AG08395 (cell line): Measurements from ENCODE around the gene DGAT2.
A peak's percentile ranks its signal among the peaks of the same experiment; 100 is the strongest.
"Not testable (repeated sequence)": the region's sequence is repeated elsewhere in the genome, so short reads cannot be mapped to it uniquely, and the experiment has no call there.

Source experiments
- DNase-seq: peaks from one replicate; pipeline ENCODE4 v3.0.0; 2012; ENCODE audit warnings: mixed read lengths, low spot score

DGAT2 gene

DNA sequence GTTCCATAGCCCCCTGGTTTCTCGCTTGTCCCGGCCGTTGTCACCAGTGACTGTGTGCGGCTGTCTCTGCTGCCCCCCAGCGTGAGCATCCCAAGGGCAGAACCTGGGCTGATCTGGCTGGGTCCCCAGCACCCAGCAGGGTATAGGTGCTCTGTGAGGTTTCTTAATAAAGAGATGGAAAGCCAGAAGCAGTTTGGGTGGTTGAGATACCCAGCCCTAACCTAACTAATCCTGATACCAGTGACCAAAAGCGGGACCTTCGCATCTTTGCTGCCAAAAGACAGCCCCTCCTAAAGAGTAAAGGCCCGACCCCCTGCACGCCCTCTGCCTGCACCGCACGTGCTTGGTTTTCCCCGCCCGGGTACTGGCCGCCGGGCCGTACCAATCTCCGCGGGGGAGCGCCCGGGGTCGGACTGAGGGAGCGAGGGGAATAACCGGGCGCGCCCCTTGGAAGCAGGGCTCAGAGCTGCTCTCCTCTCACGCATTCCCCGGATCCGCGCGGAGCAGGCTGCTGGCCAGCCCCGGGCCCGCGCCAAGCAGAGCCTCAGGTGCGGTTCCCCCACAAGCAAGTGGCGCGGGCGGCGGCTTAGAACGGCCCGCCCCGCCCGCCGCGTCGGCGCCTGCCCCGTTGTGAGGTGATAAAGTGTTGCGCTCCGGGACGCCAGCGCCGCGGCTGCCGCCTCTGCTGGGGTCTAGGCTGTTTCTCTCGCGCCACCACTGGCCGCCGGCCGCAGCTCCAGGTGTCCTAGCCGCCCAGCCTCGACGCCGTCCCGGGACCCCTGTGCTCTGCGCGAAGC lies at the start of gene DGAT2:
DGAT2 (plus strand) TSS at position 667 of the 797 bp plus-strand sequence. CDS start 214 bp downstream, outside the sequence.
- peak; percentile 73 for DNase-seq

DNA sequence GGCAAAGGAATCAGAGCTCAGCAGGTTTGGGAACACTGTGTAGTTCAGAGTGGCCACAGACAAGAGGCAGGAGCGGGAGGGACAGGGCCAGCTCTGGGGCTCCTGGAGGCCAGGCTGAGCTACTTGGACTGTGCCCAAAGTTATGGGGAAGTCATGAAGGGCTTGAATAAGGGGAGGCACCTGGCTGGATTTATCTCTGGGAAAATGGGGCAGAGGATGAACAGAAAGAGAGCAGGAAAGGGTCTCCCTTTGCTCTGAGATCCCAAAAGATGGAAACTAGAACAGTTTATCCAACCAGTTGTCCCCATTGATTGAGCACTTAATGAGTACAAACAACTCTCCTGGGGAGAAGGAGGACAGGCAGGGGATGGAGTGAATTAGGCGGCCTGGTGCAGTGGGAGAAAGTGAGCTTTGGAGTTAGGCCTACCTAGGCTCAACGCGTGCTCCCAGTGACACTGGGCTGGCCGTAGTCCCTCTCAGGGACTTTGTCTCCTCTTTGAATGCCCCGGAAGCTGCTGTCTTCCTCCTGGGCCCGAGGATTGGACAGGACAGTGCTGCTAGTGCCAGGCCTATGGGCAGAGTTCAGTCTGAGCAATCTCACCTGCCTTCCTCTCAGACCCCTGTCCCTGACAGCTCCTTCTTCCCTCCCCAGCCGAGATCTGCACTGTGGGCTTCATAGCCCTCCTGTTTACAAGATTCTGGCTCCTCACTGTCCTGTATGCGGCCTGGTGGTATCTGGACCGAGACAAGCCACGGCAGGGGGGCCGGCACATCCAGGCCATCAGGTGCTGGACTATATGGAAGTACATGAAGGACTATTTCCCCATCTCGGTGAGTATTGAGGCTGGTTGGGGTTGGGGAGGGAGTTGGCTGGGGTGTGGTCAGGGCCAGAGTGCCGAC lies 49.0 kb upstream of the DGAT2 start:
- no peak for DNase-seq

DNA sequence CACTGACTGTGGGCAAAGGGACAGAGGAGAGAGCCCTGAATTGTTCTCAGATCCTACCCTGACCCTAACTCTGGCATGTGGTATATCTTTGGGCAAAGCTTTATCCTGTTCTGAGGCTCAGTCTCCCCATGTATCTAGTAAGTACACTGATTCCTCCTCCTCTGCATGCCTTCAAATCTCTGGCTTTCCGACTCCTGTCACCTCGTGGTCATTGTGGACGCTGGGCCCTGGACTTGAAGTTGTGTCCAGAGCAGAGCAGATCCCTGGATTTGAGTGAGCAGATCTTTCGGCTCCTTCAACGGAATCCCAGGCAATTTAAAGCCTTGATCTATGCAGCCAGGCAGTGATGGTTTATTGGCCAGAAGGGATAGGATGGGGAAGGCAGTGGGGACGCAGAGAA lies 47.9 kb upstream of the DGAT2 start:
- no peak for DNase-seq

DNA sequence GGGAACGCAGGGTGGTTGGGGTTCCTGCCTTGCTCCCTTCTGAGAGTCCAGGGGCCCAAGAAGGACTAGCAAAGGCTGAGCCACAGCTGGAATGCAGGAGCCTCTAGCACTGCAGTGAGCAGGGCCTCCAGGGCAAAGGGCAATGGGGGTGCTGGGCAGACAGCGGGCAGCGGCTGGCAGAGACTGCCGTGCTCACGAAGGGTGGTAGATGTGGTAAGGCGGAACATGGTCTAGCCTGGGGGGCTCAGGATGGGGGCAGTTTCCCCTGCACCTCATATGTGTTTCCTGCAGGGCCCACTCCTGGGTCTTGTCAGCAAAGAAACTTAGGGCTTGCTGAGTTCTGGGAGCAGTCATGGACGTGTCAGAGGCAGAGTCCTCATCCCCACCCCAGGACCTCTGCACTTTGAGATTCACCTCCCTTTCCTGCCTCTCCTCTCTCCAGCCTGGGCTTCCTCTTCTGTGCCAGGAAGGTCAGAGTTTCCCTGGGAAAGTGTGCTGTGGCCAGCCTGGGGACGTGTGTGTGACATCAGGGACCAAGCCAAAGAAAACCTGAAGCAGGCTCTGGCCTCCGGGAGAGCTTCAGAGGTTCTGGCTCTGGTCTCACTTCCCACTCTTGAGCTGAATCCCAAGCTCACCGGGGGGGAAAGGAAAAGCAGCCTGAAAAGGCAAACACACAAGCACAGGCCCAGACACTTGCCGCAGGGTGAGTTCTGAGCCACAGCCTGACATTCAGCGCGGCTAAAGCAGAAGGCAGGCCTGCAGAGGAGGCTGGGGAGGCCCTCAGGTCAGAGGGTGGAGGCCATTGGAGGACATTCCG lies 46.5 kb upstream of the DGAT2 start:
- DNase-seq = no peak

- no peak for DNase-seq
Observed at GRCh38 chr11:75722669-75723042, 45.9 kb upstream of the DGAT2 start.

DNA sequence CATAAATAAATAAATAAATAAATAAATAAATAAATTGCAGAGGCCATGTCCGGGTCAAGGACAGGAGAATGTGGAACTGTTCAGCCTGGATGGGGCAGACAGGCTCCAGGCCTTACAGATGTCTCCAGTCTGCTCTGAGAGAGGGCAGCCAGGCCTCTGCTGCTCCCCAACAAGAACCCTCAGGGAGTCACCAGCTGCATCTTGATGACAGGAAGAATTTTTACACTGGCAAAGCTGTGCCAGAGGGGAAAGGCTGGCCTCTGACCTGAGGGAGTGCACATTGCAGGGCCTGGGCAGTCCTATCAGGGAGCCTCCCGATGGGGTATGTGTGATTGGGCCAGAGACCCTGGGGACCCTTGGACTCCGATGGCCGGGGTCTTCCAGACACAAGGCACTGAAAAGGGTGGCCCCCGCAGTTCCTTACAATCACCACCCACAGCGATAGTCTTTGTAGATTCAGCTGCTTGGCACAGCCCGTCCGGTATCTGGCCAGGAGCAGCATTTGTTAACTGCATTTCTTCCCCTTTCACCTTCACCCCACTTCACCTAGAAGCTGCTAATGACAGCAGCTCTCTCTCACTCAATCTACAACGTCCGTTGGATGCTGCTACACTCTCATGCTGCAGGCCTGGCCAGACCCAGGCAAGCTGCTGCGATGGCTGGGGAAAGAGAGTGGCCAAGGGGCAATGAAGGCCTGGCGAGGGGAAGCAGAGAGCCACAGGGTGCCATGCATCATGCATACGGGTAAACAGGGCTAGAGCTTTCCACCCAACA lies 42.8 kb upstream of the DGAT2 start:
- no peak for DNase-seq

DNA sequence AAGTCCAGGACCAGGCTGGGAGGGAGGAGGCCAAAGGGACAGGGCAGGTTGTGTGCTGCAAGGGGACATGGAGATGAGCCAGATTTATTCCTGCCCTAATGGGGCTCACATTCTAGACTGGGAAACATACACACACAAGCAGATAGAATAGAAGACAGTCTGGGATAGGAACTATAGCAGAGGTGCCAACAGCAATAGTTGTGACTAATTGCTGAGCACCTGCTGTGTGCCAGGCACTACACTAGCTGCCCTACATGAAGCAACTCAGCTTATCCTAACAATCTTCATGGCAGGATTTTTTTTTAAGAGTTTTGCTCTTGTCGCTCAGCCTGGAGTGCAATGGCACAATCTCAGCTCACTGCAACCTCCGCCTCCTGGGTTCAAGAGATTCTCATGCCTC lies 39.6 kb upstream of the DGAT2 start:
- no peak for DNase-seq

- DNase-seq = no peak
Observed at GRCh38 chr11:75731095-75731494, 37.5 kb upstream of the DGAT2 start.

DNA sequence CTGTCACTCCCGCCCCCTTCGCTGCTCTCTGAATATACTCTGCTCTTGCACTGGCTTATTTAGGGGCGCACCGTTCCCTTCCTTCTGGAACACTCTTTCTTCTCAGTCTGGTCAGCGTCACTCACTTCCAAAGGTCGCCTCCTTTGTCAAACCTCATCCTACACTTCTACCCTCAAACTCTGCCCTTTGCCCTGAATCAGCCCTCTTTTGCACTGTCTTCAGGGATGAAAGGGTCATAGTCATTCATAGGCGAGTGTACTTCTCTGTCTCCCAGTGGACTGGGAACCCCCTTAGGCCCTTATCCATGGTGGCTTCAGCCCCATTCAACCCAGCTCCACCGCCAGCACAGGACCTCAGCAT lies 35.5 kb upstream of the DGAT2 start:
- DNase-seq = no peak

GRCh38 chr11:75733431-75734107 lies 35.0 kb upstream of the DGAT2 start:
- DNase-seq = no peak

- DNase-seq = no peak
Observed at GRCh38 chr11:75734491-75735180, 33.9 kb upstream of the DGAT2 start.

- no peak for DNase-seq
Observed at GRCh38 chr11:75735181-75735845, 33.3 kb upstream of the DGAT2 start.

DNA sequence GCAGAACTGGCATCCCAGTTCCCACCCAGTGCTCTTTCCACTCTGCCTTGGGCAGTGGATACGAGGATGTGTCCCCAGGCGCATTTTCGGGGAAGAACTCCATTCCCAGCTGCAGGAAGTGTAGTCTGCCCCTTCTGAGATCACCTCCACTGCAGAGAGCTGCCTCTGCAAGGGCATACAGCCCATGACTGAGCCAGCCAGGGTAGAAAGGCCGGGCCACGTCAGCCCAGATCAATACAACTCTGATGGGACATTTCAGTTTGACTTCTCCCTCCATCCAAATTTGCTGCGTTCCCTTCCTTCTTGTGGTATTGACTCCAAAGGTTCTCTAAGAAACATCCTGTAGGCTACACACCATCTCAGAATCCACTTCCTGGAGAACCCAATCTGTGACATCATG lies 31.3 kb upstream of the DGAT2 start:
- DNase-seq = no peak

GRCh38 chr11:75740681-75741080 lies 27.9 kb upstream of the DGAT2 start:
- no peak for DNase-seq

DNA sequence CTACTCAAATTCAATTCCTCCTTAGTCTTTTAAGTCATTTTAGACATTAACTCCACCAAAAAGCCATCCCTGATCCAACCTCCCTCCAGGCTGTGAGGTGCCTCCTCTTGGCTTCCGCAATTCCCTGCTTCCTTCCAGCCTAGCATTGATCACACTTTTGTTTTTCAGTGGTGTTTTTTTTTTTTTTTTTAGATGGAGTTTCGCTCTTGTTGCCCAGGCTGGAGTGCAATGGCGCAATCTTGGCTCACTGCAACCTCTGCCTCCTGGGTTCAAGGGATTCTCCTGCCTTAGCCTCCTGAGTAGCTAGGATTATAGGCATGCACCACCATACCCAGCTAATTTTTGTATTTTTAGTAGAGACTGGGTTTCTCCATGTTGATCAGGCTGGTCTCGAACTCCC lies 25.4 kb upstream of the DGAT2 start:
- DNase-seq = not testable (repeated sequence)

- no peak for DNase-seq
Observed at GRCh38 chr11:75743711-75744563, 24.6 kb upstream of the DGAT2 start.

- DNase-seq = no peak
Observed at GRCh38 chr11:75745807-75746206, 22.8 kb upstream of the DGAT2 start.

DNA sequence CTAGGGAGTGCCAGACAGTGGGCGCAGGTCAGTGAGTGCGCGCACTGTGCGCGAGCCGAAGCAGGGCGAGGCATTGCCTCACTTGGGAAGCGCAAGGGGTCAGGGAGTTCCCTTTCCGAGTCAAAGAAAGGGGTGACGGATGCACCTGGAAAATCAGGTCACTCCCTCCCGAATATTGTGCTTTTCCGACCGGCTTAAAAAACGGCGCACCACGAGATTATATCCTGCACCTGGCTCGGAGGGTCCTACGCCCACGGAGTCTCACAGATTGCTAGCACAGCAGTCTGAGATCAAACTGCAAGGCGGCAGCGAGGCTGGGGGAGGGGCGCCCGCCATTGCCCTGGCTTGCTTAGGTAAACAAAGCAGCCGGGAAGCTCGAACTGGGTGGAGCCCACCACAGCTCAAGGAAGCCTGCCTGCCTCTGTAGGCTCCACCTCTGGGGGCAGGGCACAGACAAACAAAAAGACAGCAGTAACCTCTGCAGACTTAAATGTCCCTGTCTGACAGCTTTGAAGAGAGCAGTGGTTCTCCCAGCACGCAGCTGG lies 19.8 kb upstream of the DGAT2 start:
- not testable (repeated sequence) for DNase-seq

DNA sequence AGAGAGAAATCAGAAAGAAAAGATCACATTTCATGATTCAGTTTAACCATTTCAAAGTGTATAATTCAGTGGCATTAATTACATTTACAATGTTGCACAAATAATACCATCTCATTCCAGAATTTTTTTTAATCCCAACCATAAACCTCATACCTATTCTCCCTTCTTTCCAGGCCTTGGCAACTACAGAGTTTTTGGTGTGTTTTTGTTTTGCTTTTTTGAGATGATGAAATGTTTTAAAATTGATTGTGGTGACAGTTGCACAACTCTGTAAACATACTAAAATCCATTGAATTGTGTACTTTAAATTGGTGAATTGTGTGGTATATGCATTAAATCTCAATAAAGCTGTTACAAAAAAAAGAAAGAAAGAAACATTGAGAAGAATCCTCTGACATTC lies 13.6 kb upstream of the DGAT2 start:
- DNase-seq = not testable (repeated sequence)
